Bronchial epithelial cell (primary cell): Measurements from ENCODE around the gene KRTAP13-3. TPM values are rescaled to one million over a fixed set of nuclear protein-coding genes. Genes with fewer than 3 reads are reported as not detected.

Source experiments
- DNase-seq: peaks from one replicate; pipeline ENCODE4 v3.0.0-alpha.2; 2010; ENCODE audit warnings: low read depth
- FAIRE-seq: peaks from 2 replicates; lab custom pipeline; 2011; peaks lifted over from hg19 to GRCh38; lab: Jason Lieb, UNC
- H3K27me3 ChIP-seq: 2 replicates; pipeline ENCODE4 v1.5.1; 2011; ENCODE audit warnings: low read length; ENCODE audit not compliant: control insufficient read depth, insufficient read depth
- H3K36me3 ChIP-seq: 2 replicates; pipeline ENCODE4 v1.5.1; 2011; ENCODE audit warnings: low read length; ENCODE audit not compliant: control insufficient read depth, insufficient read depth
- H3K4me3 ChIP-seq: 2 replicates; pipeline ENCODE4 v1.5.1; 2011; ENCODE audit warnings: mild to moderate bottlenecking, low read depth, low read length, control low read depth
- total RNA-seq: library from RNA; depleted of rRNA; stranded (reverse); fragments of >200 nt; gene quantifications from 2 replicates; pipeline ENCODE4 v1.2.1, GENCODE V29; 2014
- TF ChIP-seq, protein P1 (sequence below): IDR thresholded peaks from 2 replicates; pipeline ENCODE4 v1.5.1; 2011; ENCODE audit warnings: mild to moderate bottlenecking, moderate library complexity, low read length, control low read depth, inconsistent platforms; ENCODE audit not compliant: insufficient read depth, severe bottlenecking

The KRTAP13-3 gene, protein sequence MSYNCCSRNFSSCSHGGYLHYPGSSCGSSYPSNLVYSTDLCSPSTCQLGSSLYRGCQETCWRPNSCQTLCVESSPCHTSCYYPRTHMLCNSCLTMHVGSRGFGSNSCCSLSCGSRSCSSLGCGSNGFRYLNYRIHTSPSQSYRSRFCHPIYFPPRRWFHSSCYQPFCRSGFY
- not detected in 2 replicates for total RNA-seq

DNA sequence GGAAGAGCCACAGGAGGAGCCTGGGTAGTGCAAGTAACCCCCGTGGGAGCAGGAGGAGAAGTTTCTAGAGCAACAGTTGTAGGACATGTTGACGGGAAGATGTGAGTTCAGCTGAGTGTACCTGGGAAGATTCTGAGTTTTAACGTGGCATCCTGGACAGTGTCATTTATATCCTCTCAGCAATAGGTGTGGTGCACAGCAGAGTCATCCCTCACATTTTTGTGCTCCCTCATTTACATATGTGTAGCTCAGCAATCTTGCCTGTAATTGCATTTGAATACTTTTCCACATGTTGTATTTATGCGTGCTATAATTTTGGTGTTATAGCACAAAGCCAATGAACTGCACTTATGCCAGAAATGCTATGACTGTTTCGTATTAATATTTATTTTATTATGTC lies at the start of gene KRTAP13-3:
Gene KRTAP13-3 (minus strand): TSS at position 101 of the 400 bp plus-strand sequence. CDS start 14 bp downstream, at position 87.
- DNase-seq: no peak
- no peak for FAIRE-seq
- TF ChIP-seq, protein P1, sequence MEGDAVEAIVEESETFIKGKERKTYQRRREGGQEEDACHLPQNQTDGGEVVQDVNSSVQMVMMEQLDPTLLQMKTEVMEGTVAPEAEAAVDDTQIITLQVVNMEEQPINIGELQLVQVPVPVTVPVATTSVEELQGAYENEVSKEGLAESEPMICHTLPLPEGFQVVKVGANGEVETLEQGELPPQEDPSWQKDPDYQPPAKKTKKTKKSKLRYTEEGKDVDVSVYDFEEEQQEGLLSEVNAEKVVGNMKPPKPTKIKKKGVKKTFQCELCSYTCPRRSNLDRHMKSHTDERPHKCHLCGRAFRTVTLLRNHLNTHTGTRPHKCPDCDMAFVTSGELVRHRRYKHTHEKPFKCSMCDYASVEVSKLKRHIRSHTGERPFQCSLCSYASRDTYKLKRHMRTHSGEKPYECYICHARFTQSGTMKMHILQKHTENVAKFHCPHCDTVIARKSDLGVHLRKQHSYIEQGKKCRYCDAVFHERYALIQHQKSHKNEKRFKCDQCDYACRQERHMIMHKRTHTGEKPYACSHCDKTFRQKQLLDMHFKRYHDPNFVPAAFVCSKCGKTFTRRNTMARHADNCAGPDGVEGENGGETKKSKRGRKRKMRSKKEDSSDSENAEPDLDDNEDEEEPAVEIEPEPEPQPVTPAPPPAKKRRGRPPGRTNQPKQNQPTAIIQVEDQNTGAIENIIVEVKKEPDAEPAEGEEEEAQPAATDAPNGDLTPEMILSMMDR: no peak
- Histone ChIP-seq H3K36me3 (no peaks in the 10 kb centered on the region), H3K4me3 (no peak within 1 kb of the TSS), H3K27me3 (no peaks in the 10 kb centered on the region)

DNA sequence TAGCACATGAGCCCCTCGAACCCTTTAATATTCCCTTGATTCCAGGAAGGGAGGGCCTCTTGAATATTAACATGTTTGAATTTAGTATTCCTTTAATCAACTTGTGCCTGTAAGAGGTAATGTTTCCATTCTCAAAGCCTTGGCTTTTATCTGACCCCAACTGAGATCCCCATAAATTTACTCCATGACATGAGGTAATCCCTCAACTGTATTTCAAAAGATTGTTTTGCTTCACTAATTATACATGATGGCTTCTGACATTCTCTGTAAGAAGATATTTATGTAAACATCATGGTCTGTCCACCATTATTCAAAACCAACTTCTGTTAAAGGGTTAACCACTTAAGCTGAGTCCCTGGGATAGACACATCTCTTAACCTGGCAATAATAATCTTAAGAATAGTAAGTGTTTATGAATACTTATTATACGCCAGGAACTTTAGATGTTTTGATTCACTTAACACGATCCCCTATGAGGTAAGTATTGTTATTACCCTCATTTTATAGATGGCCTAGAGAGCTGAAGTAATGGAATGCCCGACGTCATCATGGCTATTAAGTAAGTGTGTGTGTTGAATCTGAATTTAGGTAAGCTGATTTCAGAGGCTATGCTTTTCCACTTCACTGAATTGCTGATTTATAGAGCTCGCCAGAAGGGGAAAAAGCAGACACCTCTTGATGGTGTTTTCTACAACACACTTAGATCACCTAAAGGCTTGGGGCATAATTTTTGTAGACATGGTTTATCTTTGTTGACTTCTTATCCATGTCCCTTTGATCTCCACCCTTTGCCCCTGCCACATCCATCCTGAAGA lies 43.4 kb upstream of the KRTAP13-3 start:
- FAIRE-seq (no peak), DNase-seq (no peak)
- H3K36me3 ChIP-seq: no peaks in the 10 kb centered on the region
- TF ChIP-seq, protein P1: no peak
- H3K27me3 ChIP-seq: no peaks in the 10 kb centered on the region
- no peak overlapping the region for H3K4me3 ChIP-seq

DNA sequence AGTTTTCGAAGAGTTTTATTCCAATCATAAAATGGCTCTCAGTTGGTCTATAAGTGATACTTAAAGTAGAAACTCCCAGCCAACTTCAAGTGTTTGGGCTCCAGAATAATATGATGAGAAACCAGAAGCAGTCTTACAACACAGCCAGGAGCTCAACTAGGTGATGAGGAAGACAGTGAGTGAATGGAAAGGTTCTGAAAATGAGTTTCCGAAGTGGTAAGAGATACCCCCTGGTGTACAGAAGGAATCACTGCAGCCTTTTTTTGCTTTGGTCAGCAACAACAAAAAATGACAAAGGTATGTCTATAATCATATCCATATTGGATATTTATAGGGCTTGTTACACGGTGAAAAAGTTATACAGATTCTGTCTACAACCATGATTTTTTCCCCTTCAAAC lies 38.0 kb upstream of the KRTAP13-3 start:
- H3K27me3 ChIP-seq: no peaks in the 10 kb centered on the region
- DNase-seq: peak; percentile 17
- no peaks in the 10 kb centered on the region for H3K36me3 ChIP-seq
- TF ChIP-seq, protein P1: peak; percentile 51
- no peak for FAIRE-seq
- no peak overlapping the region for H3K4me3 ChIP-seq

DNA sequence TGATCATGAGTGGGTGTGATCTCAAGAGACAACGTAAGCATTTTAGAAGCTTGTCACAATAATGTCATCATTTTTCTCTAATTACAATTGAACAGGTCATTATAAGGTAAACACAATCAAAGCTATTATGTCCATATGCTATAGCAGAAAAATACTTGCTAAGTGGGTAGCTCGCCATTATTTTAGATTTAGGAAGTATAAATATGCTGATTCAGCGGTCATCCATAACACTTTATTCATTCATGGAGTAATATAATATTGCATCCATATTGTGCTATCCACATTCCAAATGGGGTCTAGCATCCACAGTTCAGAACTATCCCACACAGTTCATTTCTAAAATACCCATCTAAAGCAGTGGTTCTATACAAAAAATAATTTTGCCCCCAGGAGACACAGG lies 22.8 kb upstream of the KRTAP13-3 start:
- DNase-seq (no peak), FAIRE-seq (no peak)
- H3K27me3 ChIP-seq: no peaks in the 10 kb centered on the region
- H3K4me3 ChIP-seq: no peak overlapping the region
- TF ChIP-seq, protein P1: no peak
- no peaks in the 10 kb centered on the region for H3K36me3 ChIP-seq

DNA sequence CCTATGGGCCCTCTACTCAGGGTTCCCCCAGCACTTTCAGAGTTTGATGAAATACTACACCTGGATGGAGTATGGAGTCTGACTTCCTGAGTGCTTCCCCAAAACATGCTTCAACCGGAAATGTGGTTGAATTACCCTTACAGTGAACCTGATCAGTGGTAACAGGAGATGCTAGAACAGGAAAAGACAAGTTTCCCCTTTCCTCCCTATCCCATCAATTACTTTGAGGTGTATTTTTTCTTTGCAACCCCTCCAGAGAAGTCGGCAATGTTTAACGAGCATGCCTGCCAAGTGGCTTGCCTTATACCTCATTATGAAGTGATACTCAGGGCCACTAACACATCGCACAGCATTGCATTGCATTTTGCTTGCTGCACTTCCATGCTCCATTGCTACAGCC lies 21.3 kb upstream of the KRTAP13-3 start:
- no peaks in the 10 kb centered on the region for H3K36me3 ChIP-seq
- TF ChIP-seq, protein P1: no peak
- H3K4me3 ChIP-seq: no peak overlapping the region
- FAIRE-seq (no peak), DNase-seq (peak; percentile 36)
- H3K27me3 ChIP-seq: no peaks in the 10 kb centered on the region
